HepG2 (cell line): ENCODE results near the gene CDR2L. TPM values are rescaled to one million over a fixed set of nuclear protein-coding genes. Genes with fewer than 3 reads are reported as not detected.

ENCODE experiments used
- BORCS8-MEF2B ChIP-seq: sonication (generic); formaldehyde crosslinking; IDR thresholded peaks from 2 replicates; pipeline ENCODE4 v1.8.0; 2022; ENCODE audit warnings: mild to moderate bottlenecking, missing genetic modification reagents
- CERS6 ChIP-seq: sonication (generic); formaldehyde crosslinking; IDR thresholded peaks from 2 replicates; pipeline ENCODE4 v1.5.0; 2020; ENCODE audit warnings: missing genetic modification reagents
- ELF4 ChIP-seq: sonication (generic); formaldehyde crosslinking; IDR thresholded peaks from 2 replicates; pipeline ENCODE4 v1.5.0; 2020; ENCODE audit warnings: missing genetic modification reagents, mild to moderate bottlenecking, moderate library complexity, borderline replicate concordance
- FOXO1 ChIP-seq: sonication (generic); formaldehyde crosslinking; IDR thresholded peaks from 2 replicates; pipeline ENCODE4 v1.4.0; 2020; ENCODE audit warnings: missing genetic modification reagents
- HIVEP1 ChIP-seq: sonication (generic); formaldehyde crosslinking; IDR thresholded peaks from 2 replicates; pipeline ENCODE4 v1.4.0; 2020; ENCODE audit warnings: mild to moderate bottlenecking, missing genetic modification reagents
- MED1 ChIP-seq: sonication (generic); formaldehyde crosslinking; IDR thresholded peaks from 2 replicates; pipeline ENCODE4 v1.4.0; 2020; ENCODE audit warnings: missing genetic modification reagents
- MYPOP ChIP-seq: sonication (generic); formaldehyde crosslinking; IDR thresholded peaks from 2 replicates; pipeline ENCODE4 v1.8.1; 2023; ENCODE audit warnings: mild to moderate bottlenecking, moderate library complexity, missing genetic modification reagents
- POLR2AphosphoS2 ChIP-seq: IDR thresholded peaks from 2 replicates; pipeline ENCODE4 v1.6.1; 2011; ENCODE audit warnings: low read depth, low read length, improper control_type of control experiment
- POLR2AphosphoS5 ChIP-seq: IDR thresholded peaks from 2 replicates; pipeline ENCODE4 v1.6.1; 2012; ENCODE audit warnings: low read depth, low read length
- RFX1 ChIP-seq: fragments of 450-650 bp; IDR thresholded peaks from 2 replicates; pipeline ENCODE4 v1.6.1; 2017
- RNF2 ChIP-seq: fragments of 450-650 bp; conservative IDR thresholded peaks from 2 replicates; pipeline ENCODE4 v1.6.1; 2016; ENCODE audit warnings: low read depth
- SAFB2 ChIP-seq: sonication (generic); formaldehyde crosslinking; IDR thresholded peaks from 2 replicates; pipeline ENCODE4 v1.5.1; 2020; ENCODE audit warnings: missing genetic modification reagents, low read depth, mild to moderate bottlenecking, borderline replicate concordance
- SNAPC4 ChIP-seq: sonication (generic); formaldehyde crosslinking; IDR thresholded peaks from 2 replicates; pipeline ENCODE4 v1.4.0; 2020; ENCODE audit warnings: mild to moderate bottlenecking, missing genetic modification reagents
- SYNCRIP ChIP-seq: fragments of 200-400 bp; formaldehyde crosslinking; IDR thresholded peaks from 2 replicates; pipeline ENCODE4 v1.6.1; 2018; ENCODE audit warnings: mild to moderate bottlenecking, low read depth, low read length; ENCODE audit not compliant: insufficient read depth
- THYN1 ChIP-seq: sonication (generic); formaldehyde crosslinking; IDR thresholded peaks from 2 replicates; pipeline ENCODE4 v1.8.1; 2023; ENCODE audit warnings: low read depth, mild to moderate bottlenecking, moderate library complexity, missing genetic modification reagents, borderline replicate concordance
- WIZ ChIP-seq: sonication (generic); formaldehyde crosslinking; IDR thresholded peaks from 2 replicates; pipeline ENCODE4 v1.5.1; 2020; ENCODE audit warnings: mild to moderate bottlenecking, missing genetic modification reagents
- ZNF382 ChIP-seq: sonication (generic); formaldehyde crosslinking; IDR thresholded peaks from 2 replicates; pipeline ENCODE4 v1.5.0; 2020; ENCODE audit warnings: missing genetic modification reagents, mild to moderate bottlenecking, borderline replicate concordance
- ZNF431 ChIP-seq: sonication (generic); formaldehyde crosslinking; IDR thresholded peaks from 2 replicates; pipeline ENCODE4 v1.9.0; 2022; ENCODE audit warnings: missing genetic modification reagents, low read depth, mild to moderate bottlenecking, borderline replicate concordance
- ZNF740 ChIP-seq: sonication (generic); formaldehyde crosslinking; IDR thresholded peaks from 2 replicates; pipeline ENCODE4 v1.4.0; 2020; ENCODE audit warnings: missing genetic modification reagents
- polyA plus RNA-seq, 8 experiments: library from polyadenylated mRNA; depleted of rRNA in 3 of 8; stranded (reverse) in 7 of 8; unstranded in 1 of 8; fragments of >200 nt; fragmentation: Illumina TruSeq in 4 of 8; extraction: Trizol in 4 of 8; gene quantifications; 2 replicates each; pipeline versions ENCODE4 v1.2.1 to v1.2.3, GENCODE V29; 2011 to 2016; ENCODE audit warnings: low read depth in 4 of 8, missing spikeins in 1 of 8, mixed read lengths in 1 of 8; ENCODE audit not compliant: insufficient read depth in 1 of 8
- total RNA-seq, 5 experiments: library from RNA; depleted of rRNA; stranded (reverse); fragments of >200 nt; fragmentation: Illumina TruSeq; extraction: Trizol; gene quantifications; 2 replicates each; pipeline ENCODE4 v1.2.3, GENCODE V29; 2016; ENCODE audit warnings: low read depth in 1 of 5

The CDR2L gene
- total and polyA plus RNA-seq, 2 of the 13 experiments (the other 11 are each of a cell fraction or from before 2014, with no cell fraction given), result 1.9 to 2.1 TPM

- TF ChIP-seq MYPOP, result peak; percentile 94
- TF ChIP-seq POLR2AphosphoS2, result no peak; the same call in 1 of the 2 replicates
- TF ChIP-seq BORCS8-MEF2B (CRISPR knock-in tag), result no peak; the same call in 1 of the 2 replicates
- TF ChIP-seq SYNCRIP, result no peak
- TF ChIP-seq MED1 (CRISPR knock-in tag), result peak; percentile 73
- peak; percentile 98 for TF ChIP-seq SAFB2
- TF ChIP-seq RFX1, result no peak
- no peak for TF ChIP-seq CERS6 (CRISPR knock-in tag)
- TF ChIP-seq ZNF431, result peak; percentile 75; the same call in 1 of the 2 replicates
- no peak for TF ChIP-seq HIVEP1
- TF ChIP-seq POLR2AphosphoS5, result peak; percentile 88
- 0 out of 2 replicates have a peak, but pooled peaks have one; percentile 13 for TF ChIP-seq ZNF740 (CRISPR knock-in tag)
- no peak; the same call in 1 of the 2 replicates for TF ChIP-seq ELF4 (CRISPR knock-in tag)
- TF ChIP-seq WIZ, result no peak; the same call in 1 of the 2 replicates
- TF ChIP-seq THYN1 (CRISPR knock-in tag), result 0 out of 2 replicates have a peak, but pooled peaks have one; percentile 83
- peak; percentile 88; the same call in 1 of the 2 replicates for TF ChIP-seq RNF2
- peak; percentile 20; the same call in 1 of the 2 replicates for TF ChIP-seq FOXO1 (CRISPR knock-in tag)
- no peak for TF ChIP-seq SNAPC4
- TF ChIP-seq ZNF382 (CRISPR knock-in tag), result no peak
Observed at GRCh38 chr17:74981979-74982662, 5.3 kb upstream of the CDR2L start (continued).
